ES-I3 (cell line): Measurements from ENCODE around the gene HOXC4.

Experiments used
- H3K36me3 ChIP-seq: 2 replicates; pipeline ENCODE4 v1.6.1; 2013; ENCODE audit warnings: mild to moderate bottlenecking, low read length, control low read depth, moderate library complexity; ENCODE audit not compliant: insufficient read depth
- H3K4me1 ChIP-seq: 2 replicates; pipeline ENCODE4 v1.6.1; 2013; ENCODE audit warnings: mild to moderate bottlenecking, control low read depth, low read length; ENCODE audit not compliant: insufficient read depth
- H3K9ac ChIP-seq: 2 replicates; pipeline ENCODE4 v1.6.1; 2013; ENCODE audit warnings: low read depth, mild to moderate bottlenecking, low read length, moderate library complexity
- H3K9me3 ChIP-seq: 2 replicates; pipeline ENCODE4 v1.6.1; 2013; ENCODE audit warnings: mild to moderate bottlenecking, low read length, moderate library complexity; ENCODE audit not compliant: control insufficient read depth, insufficient read depth

HOXC4 gene

DNA sequence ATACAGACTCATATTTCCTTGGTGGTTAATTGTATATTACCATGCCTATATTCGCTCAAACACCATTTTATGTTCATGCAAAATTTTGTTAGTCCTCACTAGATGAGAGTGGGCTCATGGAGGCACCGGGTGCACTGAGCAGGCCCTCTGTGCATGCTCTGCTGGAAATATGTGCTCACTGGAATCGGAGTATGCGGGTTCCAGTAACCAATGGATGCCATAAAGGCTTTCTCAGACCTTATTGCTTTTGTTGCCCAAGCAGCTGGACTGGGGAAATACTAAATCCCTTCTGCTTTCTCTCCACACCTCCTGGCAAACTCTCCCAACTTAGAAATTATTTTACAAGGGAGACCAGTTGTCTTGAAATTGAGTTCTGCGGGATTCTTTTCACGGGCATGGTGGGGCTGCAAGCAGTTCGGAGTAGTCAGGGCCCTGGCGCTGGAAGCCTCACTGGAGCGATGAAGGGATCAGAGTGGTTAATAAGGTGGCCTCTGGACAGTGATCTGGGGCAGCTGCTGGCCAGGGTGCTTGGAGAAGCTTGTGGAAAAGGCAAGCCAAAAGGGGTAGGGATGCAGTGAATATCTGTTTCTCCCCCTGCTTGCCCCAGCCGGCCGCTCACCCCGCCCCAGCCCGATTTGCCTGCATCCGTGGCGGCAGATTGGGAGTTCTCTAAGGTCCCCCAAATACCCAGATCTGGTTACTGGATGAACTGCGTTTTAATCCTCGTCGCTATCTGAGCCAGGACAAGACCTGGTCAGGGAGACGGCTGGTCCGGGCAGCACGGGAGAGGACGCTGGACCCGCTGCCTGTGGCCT lies 32.8 kb upstream of the HOXC4 start:
- Histone ChIP-seq H3K36me3 (no peaks in the 10 kb centered on the region), H3K9me3 (no peaks in the 10 kb centered on the region), H3K4me1 (no peaks in the 10 kb centered on the region), H3K9ac (no peak overlapping the region)

DNA sequence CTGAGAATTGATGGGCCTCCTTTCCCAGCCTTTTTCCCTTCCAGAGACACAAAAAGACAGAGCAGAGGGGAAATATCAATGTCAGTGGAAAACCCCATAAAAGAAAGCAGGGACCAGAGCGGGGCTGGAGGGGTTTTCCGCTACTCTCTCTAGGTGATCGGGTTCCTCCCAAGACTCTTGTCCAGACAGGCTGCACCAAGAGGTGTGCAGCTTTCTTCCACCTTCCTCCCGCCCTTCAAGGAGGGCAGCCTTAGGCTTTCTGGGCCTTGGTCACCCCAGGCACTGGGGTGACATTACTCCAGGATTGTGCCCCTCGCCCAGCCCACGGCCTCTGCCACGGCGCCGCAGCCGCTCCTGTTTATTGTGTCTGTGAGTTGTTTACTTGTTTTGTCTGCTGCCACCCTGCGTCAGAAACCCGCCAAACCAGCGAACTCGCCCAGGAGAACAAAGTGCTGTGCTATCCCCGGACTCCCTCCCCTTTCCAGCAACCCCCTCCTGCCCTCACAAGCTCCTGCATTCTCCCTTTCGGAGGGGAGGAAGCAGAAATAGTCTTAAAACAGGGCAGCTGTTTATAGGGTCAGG lies 32.1 kb upstream of the HOXC4 start:
- Histone ChIP-seq H3K4me1 (no peaks in the 10 kb centered on the region), H3K9me3 (no peaks in the 10 kb centered on the region), H3K9ac (no peak overlapping the region), H3K36me3 (no peaks in the 10 kb centered on the region)

- no peaks in the 10 kb centered on the region for H3K36me3 ChIP-seq
- H3K9me3 ChIP-seq: no peaks in the 10 kb centered on the region
- no peaks in the 10 kb centered on the region for H3K4me1 ChIP-seq
- no peak overlapping the region for H3K9ac ChIP-seq
Observed at GRCh38 chr12:54022960-54023884, 30.4 kb upstream of the HOXC4 start.

GRCh38 chr12:54024127-54024526 lies 29.5 kb upstream of the HOXC4 start:
- Histone ChIP-seq H3K9ac (no peak overlapping the region), H3K4me1 (0 out of 2 replicates have a peak, but pooled peaks cover 4% of the 10 kb centered on the region), H3K36me3 (no peaks in the 10 kb centered on the region)

GRCh38 chr12:54024581-54025305 lies 28.9 kb upstream of the HOXC4 start:
- Histone ChIP-seq H3K9ac (no peak overlapping the region), H3K4me1 (0 out of 2 replicates have a peak, but pooled peaks cover 4% of the 10 kb centered on the region), H3K9me3 (no peaks in the 10 kb centered on the region), H3K36me3 (no peaks in the 10 kb centered on the region)

More at GRCh38 chr12:54024127-54024526, 29.5 kb upstream of the HOXC4 start:
- no peaks in the 10 kb centered on the region for H3K9me3 ChIP-seq

GRCh38 chr12:54025499-54026405 lies 27.9 kb upstream of the HOXC4 start:
- H3K9me3 ChIP-seq: no peaks in the 10 kb centered on the region
- H3K4me1 ChIP-seq: 0 out of 2 replicates have a peak, but pooled peaks cover 4% of the 10 kb centered on the region
- no peaks in the 10 kb centered on the region for H3K36me3 ChIP-seq
- no peak overlapping the region for H3K9ac ChIP-seq

GRCh38 chr12:54026640-54027441 lies 26.8 kb upstream of the HOXC4 start:
- H3K9ac ChIP-seq: no peak overlapping the region
- no peaks in the 10 kb centered on the region for H3K36me3 ChIP-seq
- no peaks in the 10 kb centered on the region for H3K9me3 ChIP-seq
- H3K4me1 ChIP-seq: 0 out of 2 replicates have a peak, but pooled peaks cover 4% of the 10 kb centered on the region

GRCh38 chr12:54027442-54027786 lies 26.2 kb upstream of the HOXC4 start:
- Histone ChIP-seq H3K9ac (no peak overlapping the region), H3K4me1 (0 out of 2 replicates have a peak, but pooled peaks cover 4% of the 10 kb centered on the region)

GRCh38 chr12:54028314-54029201 lies 25.1 kb upstream of the HOXC4 start, which contains the start of gene HOXC6:
Gene HOXC6, plus strand, starts transcription at chr12:54028440. Its CDS starts 82 bp downstream, at chr12:54028522.
- H3K9ac ChIP-seq: peak within 1 kb of the TSS; percentile 0; the same call in 1 of the 2 replicates
- peaks cover 4% of the 10 kb centered on the region; the same call in 1 of the 2 replicates for H3K4me1 ChIP-seq
- no peaks in the 10 kb centered on the region for H3K36me3 ChIP-seq
- no peaks in the 10 kb centered on the region for H3K9me3 ChIP-seq

More at GRCh38 chr12:54027442-54027786, 26.2 kb upstream of the HOXC4 start:
- Histone ChIP-seq H3K36me3 (no peaks in the 10 kb centered on the region), H3K9me3 (no peaks in the 10 kb centered on the region)

DNA sequence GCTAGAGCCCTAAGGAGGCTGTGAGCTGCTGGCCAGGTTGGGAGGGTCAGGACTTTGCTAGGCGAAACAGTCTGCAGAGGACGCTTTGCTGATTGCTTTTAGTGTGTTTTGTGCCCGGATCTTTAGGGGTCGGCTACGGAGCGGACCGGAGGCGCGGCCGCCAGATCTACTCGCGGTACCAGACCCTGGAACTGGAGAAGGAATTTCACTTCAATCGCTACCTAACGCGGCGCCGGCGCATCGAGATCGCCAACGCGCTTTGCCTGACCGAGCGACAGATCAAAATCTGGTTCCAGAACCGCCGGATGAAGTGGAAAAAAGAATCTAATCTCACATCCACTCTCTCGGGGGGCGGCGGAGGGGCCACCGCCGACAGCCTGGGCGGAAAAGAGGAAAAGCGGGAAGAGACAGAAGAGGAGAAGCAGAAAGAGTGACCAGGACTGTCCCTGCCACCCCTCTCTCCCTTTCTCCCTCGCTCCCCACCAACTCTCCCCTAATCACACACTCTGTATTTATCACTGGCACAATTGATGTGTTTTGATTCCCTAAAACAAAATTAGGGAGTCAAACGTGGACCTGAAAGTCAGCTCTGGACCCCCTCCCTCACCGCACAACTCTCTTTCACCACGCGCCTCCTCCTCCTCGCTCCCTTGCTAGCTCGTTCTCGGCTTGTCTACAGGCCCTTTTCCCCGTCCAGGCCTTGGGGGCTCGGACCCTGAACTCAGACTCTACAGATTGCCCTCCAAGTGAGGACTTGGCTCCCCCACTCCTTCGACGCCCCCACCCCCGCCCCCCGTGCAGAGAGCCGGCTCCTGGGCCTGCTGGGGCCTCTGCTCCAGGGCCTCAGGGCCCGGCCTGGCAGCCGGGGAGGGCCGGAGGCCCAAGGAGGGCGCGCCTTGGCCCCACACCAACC lies 23.9 kb upstream of the HOXC4 start:
- H3K36me3 ChIP-seq: no peaks in the 10 kb centered on the region
- peaks cover 4% of the 10 kb centered on the region; the same call in 1 of the 2 replicates for H3K4me1 ChIP-seq
- H3K9ac ChIP-seq: peak overlapping the region; percentile 18; the same call in 1 of the 2 replicates
- no peaks in the 10 kb centered on the region for H3K9me3 ChIP-seq

DNA sequence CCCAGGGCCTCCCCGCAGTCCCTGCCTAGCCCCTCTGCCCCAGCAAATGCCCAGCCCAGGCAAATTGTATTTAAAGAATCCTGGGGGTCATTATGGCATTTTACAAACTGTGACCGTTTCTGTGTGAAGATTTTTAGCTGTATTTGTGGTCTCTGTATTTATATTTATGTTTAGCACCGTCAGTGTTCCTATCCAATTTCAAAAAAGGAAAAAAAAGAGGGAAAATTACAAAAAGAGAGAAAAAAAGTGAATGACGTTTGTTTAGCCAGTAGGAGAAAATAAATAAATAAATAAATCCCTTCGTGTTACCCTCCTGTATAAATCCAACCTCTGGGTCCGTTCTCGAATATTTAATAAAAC lies 23.2 kb upstream of the HOXC4 start:
- H3K9ac ChIP-seq: no peak overlapping the region
- H3K4me1 ChIP-seq: peaks cover 4% of the 10 kb centered on the region; the same call in 1 of the 2 replicates
- H3K36me3 ChIP-seq: no peaks in the 10 kb centered on the region
- H3K9me3 ChIP-seq: no peaks in the 10 kb centered on the region
